SH-SY5Y (cell line): ENCODE measurements around the gene KCNJ10.

ENCODE experiments used
- GATA2 ChIP-seq: IDR thresholded peaks from 2 replicates; pipeline ENCODE4 v1.6.1; 2011; ENCODE audit warnings: mild to moderate bottlenecking, low read depth, low read length
- GATA3 ChIP-seq: IDR thresholded peaks from 2 replicates; pipeline ENCODE4 v1.6.1; 2011; ENCODE audit warnings: low read depth, mild to moderate bottlenecking, low read length, moderate library complexity

- no peak for TF ChIP-seq GATA3
- TF ChIP-seq GATA2, result no peak
Observed at GRCh38 chr1:159980076-159980475, 89.9 kb downstream of the KCNJ10 start.
